NCI-H748 treated with DMSO at 0.1 percent for 48 hours (cell line): ENCODE measurements around the gene WAPL.
"Not testable (repeated sequence)": the region's sequence is repeated elsewhere in the genome, so short reads cannot be mapped to it uniquely, and the experiment has no call there.

Experiments used
- DNase-seq: peaks from one replicate; lab custom pipeline; 2025; lab: John Stamatoyannopoulos, UW

The WAPL gene

GRCh38 chr10:86389441-86390193, 132.0 kb downstream of the WAPL start:
- DNase-seq: no peak

DNA sequence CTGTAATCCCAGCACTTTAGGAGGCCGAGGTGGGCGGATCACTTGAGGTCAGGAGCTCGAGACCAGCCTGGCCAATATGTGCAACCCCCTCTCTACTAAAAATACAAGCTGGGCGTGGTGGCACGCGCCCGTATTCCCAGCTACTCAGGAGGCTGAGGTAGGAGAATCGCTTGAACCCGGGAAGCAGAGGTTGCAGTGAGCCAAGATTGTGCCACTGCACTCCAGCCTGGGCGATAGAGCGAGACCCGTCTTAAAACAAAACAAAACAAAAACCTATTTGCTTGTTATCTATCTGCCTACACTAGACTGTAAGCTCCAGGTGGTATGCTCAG, 132.5 kb downstream of the WAPL start:
- not testable (repeated sequence) for DNase-seq

DNA sequence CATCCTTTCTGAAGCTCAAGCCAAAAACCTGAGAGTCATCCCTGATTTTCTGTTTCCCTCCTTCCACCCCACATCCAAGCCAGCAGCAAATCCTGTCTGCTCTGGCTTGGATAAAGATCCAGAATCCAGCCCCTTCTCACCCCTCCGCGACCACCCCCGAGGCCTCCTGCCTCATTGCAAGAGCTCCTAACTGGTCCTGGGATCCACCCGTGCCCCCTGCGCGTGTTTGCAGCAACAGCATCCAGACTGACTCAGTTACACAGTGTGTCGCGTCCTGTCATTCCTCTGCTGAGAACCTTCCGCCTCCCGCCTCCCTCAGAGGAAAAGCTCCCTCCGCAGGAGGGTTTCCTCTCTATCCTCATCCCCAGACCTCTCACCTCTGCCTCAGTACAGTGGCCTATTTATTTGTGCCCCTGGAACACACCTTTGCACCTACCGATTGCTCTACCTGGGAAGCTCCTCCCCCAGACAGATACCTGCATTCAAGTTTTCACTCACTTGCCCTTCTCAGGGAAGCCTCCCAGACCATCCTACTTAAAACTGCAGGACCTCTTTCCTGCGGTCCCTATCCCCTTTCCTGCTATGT, 133.4 kb downstream of the WAPL start:
- no peak for DNase-seq

GRCh38 chr10:86387178-86387794, 134.3 kb downstream of the WAPL start:
- no peak for DNase-seq

DNA sequence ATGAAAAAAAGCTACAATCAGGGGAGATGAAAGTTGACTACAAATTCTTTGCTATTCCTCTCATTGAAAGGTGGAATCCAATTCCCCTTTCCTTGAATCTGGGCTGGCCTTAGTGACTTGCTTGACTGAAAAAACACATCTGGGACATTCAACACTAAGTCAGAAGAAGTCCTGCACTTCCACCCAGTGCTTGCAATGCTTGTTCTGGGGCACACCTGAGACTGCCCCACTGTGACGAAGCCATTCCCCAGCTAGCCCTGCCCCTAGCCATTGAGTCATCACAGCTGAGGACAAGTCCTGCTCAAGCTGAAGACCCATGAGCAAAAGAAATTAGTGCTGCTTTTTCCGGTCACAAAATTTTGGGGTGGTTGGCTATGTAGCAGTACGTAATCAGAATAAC, 135.8 kb downstream of the WAPL start:
- no peak for DNase-seq
